DOHH2 (cell line): Measurements from ENCODE around the gene ALOXE3.

ENCODE experiments used
- EZH2phosphoT487 ChIP-seq: fragments of 200-600 bp; sonication (generic); IDR thresholded peaks from 2 replicates; pipeline ENCODE4 v1.6.1; 2017; ENCODE audit warnings: borderline replicate concordance, mild to moderate bottlenecking, antibody characterized with exemption, low read length, moderate library complexity, mixed read lengths
- TF ChIP-seq, protein P1 (sequence below): fragments of 200-600 bp; sonication (generic); IDR thresholded peaks from one replicate; pipeline ENCODE4 v1.5.1; 2014; ENCODE audit warnings: antibody characterized with exemption, mild to moderate bottlenecking, low read depth, low read length; ENCODE audit not compliant: poor library complexity, severe bottlenecking

GRCh38 chr17:8147141-8147804 is 29.0 kb upstream of the ALOXE3 start:
- TF ChIP-seq, protein P1, sequence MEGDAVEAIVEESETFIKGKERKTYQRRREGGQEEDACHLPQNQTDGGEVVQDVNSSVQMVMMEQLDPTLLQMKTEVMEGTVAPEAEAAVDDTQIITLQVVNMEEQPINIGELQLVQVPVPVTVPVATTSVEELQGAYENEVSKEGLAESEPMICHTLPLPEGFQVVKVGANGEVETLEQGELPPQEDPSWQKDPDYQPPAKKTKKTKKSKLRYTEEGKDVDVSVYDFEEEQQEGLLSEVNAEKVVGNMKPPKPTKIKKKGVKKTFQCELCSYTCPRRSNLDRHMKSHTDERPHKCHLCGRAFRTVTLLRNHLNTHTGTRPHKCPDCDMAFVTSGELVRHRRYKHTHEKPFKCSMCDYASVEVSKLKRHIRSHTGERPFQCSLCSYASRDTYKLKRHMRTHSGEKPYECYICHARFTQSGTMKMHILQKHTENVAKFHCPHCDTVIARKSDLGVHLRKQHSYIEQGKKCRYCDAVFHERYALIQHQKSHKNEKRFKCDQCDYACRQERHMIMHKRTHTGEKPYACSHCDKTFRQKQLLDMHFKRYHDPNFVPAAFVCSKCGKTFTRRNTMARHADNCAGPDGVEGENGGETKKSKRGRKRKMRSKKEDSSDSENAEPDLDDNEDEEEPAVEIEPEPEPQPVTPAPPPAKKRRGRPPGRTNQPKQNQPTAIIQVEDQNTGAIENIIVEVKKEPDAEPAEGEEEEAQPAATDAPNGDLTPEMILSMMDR = no peak
- TF ChIP-seq EZH2phosphoT487 = no peak
